ENCODE results near the gene CACNG4.

CACNG4 gene

GRCh38 chr17:66950886-66951604 is 13.5 kb upstream of the CACNG4 start:
- H3K27ac ChIP-seq = peak overlapping the region; percentile 11; the same call in 1 of the 2 replicates
- TF ChIP-seq, protein P1, sequence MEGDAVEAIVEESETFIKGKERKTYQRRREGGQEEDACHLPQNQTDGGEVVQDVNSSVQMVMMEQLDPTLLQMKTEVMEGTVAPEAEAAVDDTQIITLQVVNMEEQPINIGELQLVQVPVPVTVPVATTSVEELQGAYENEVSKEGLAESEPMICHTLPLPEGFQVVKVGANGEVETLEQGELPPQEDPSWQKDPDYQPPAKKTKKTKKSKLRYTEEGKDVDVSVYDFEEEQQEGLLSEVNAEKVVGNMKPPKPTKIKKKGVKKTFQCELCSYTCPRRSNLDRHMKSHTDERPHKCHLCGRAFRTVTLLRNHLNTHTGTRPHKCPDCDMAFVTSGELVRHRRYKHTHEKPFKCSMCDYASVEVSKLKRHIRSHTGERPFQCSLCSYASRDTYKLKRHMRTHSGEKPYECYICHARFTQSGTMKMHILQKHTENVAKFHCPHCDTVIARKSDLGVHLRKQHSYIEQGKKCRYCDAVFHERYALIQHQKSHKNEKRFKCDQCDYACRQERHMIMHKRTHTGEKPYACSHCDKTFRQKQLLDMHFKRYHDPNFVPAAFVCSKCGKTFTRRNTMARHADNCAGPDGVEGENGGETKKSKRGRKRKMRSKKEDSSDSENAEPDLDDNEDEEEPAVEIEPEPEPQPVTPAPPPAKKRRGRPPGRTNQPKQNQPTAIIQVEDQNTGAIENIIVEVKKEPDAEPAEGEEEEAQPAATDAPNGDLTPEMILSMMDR (conservative IDR thresholded peaks at IDR 0.05) = no peak

DNA sequence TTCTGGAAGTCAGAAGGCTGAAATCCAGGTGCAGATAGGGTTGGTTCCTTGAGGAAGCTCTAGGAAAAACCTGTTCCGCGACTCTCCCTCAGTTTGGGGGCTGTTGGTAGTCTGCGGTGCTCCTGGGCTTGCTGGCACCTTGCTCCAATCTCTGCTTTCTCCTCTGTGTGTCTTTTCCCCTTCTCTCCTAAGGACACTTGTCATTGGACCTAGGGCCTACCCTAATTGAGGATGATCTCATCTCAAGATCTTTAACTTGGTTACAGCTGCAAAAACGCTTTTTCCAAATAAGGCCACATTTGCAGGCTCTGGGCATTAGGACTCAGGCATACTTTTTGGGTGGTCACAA is 12.9 kb upstream of the CACNG4 start:
- TF ChIP-seq, protein P1 (conservative IDR thresholded peaks at IDR 0.05) = no peak

GRCh38 chr17:66952031-66952524 is 12.4 kb upstream of the CACNG4 start:
- TF ChIP-seq, protein P1 (conservative IDR thresholded peaks at IDR 0.05) = no peak
- H3K27ac ChIP-seq = peak overlapping the region; percentile 11; the same call in 1 of the 2 replicates

More for the DNA sequence above, 12.9 kb upstream of the CACNG4 start:
- peak overlapping the region; percentile 11; the same call in 1 of the 2 replicates for H3K27ac ChIP-seq

GRCh38 chr17:66952681-66953629 is 11.6 kb upstream of the CACNG4 start:
- H3K27ac ChIP-seq = no peak overlapping the region
- TF ChIP-seq, protein P1 (conservative IDR thresholded peaks at IDR 0.05) = no peak

DNA sequence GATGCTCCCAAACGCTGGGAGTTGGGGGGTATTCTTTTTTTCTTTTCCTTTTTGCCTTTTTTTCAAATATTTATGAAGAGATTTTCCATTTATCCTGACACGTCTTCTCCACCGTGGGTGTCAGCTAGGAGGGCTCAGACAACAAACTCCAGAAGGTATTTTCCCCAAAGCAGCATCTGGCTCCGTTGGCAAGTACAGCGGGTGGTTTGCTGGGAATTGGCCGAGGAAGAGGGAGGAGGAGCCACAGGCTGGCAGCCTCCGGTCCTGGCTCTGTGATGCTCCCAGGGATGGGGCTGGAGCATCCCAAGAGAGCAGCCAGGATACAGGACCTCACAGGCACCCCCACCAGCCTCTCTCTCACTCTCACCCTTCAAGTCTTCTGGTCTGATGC is 10.9 kb upstream of the CACNG4 start:
- no peak overlapping the region for H3K27ac ChIP-seq

GRCh38 chr17:66954632-66955031 is 9.9 kb upstream of the CACNG4 start:
- no peak overlapping the region for H3K27ac ChIP-seq
- TF ChIP-seq, protein P1 (conservative IDR thresholded peaks at IDR 0.05) = no peak

More for the DNA sequence above, 10.9 kb upstream of the CACNG4 start:
- TF ChIP-seq, protein P1 (conservative IDR thresholded peaks at IDR 0.05) = no peak

DNA sequence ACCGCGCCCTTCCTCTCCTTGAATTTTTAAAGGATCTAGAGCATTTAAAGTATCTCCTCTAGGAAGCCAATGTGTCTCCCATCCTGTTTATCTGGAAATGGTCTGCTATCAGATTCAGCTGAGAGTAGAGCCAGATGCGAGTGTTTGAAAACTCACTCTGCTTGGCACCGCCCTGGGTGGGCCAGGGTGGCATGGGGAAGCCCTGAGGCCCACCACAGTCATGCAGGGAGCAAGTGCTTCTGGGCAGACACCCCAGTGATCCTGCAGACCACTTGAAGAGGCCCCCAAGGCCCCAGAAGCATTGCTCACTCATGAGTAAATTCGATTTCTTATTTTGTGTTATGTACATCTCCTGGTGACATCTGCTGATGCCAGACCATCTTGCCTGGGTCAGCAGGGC is 8.7 kb upstream of the CACNG4 start:
- TF ChIP-seq, protein P1 (conservative IDR thresholded peaks at IDR 0.05) = no peak
- H3K27ac ChIP-seq = no peak overlapping the region
